Right lobe of liver (tissue), 6 donors: ENCODE results near the gene QSOX1. TPM values are rescaled to one million over a fixed set of nuclear protein-coding genes. Genes with fewer than 3 reads are reported as not detected.

Experiments used
- ATAC-seq, 4 donors: fragments of 200-7000 bp; cut with Tn5 transposase; one replicate each; pipeline ENCODE4 v1.9.1; 2020; ENCODE audit warnings: mild to moderate bottlenecking in 4 of 4, moderate library complexity in 4 of 4
- DNase-seq, 3 donors: peaks; one replicate each; pipeline ENCODE4 v3.0.0-alpha.2; 2020
- H3K27ac ChIP-seq, 3 donors: fragments of 200-600 bp; one replicate each; pipeline ENCODE4 v1.8.0; 2022
- H3K27me3 ChIP-seq, 2 donors: fragments of 200-600 bp; one replicate each; pipeline ENCODE4 v1.8.0; 2022
- H3K36me3 ChIP-seq, 4 donors: fragments of 200-600 bp; sonication (generic) in 1 of 4; one replicate each; pipeline versions ENCODE4 v1.5.1 to v1.8.0; 2017 to 2022; ENCODE audit warnings: control low read depth in 1 of 4
- H3K4me1 ChIP-seq, 4 donors: fragments of 200-600 bp; sonication (generic) in 1 of 4; one replicate each; pipeline versions ENCODE4 v1.5.1 to v1.8.0; 2017 to 2022; ENCODE audit warnings: control low read depth in 1 of 4
- H3K4me3 ChIP-seq, 3 donors: fragments of 200-600 bp; one replicate each; pipeline ENCODE4 v1.8.0; 2022
- H3K9me3 ChIP-seq, 4 donors: fragments of 200-600 bp; sonication (generic) in 1 of 4; one replicate each; pipeline versions ENCODE4 v1.5.1 to v1.8.0; 2017 to 2022; ENCODE audit warnings: control low read depth in 1 of 4
- CTCF ChIP-seq, 4 donors: fragments of 200-600 bp in 3 of 4; fragments of 450-650 bp in 1 of 4; IDR thresholded peaks; one replicate each; pipeline versions ENCODE4 v1.5.1 to v1.8.0; 2016 to 2022; ENCODE audit warnings: antibody characterized with exemption in 4 of 4, mild to moderate bottlenecking in 2 of 4
- POLR2A ChIP-seq: fragments of 450-650 bp; IDR thresholded peaks from one replicate; pipeline ENCODE4 v1.6.1; 2017; ENCODE audit warnings: antibody characterized with exemption, mild to moderate bottlenecking
- WGBS: methylation state at CpG from one replicate; pipeline ENCODE4 v1.1.6; 2018; ENCODE audit warnings: low coverage, low lambda C conversion rate; ENCODE audit not compliant: insufficient coverage; ENCODE audit errors: missing lambda C conversion rate; 5-methylcytosine and 5-hydroxymethylcytosine counted together
- intact Hi-C, 2 donors: fragments of 100-400 bp; cut with DNase I; formaldehyde crosslinking; loops; one replicate each; pipeline versions ENCODE4 v1.11.2 to v1.14.1; 2022
- total RNA-seq, 6 experiments: library from RNA; depleted of rRNA in 2 of 6; stranded (reverse); fragments of >200 nt in 2 of 6; fragmentation: NEBNext Ultra II Directional in 3 of 6; extraction: Animal tissue kit (Norgen Biotek cat#: 25700) in 3 of 6; gene quantifications; one replicate each; pipeline versions ENCODE4 v1.1.0 to v1.2.4, GENCODE V29; 2016 to 2023
- donor health status: DM: no; HTN: yes; CAD: no.
- donor health status: DM: no; HTN: no; CAD: no.
- donor health status: DM: no; HTN: no; CAD: no.
- donor health status: DM: no; HTN: yes; CAD: no.
- donor health status: DM: no; HTN: yes; CAD: no.

QSOX1 gene
- total RNA-seq, 6 experiments from 2014 or later: 25.0 to 68.4 (median 38.6) TPM

GRCh38 chr1:180171691-180172090 is 17.0 kb downstream of the QSOX1 start:
- TF ChIP-seq POLR2A: no peak
- TF ChIP-seq CTCF (IDR thresholded peaks at IDR 0.05): no peak
- intact Hi-C loops: no loop called here

GRCh38 chr1:180173451-180173850 is 18.8 kb downstream of the QSOX1 start:
- DNase-seq: no peak
- WGBS: 79% methylated on average over 2 of the region's 2 CpGs
- intact Hi-C loops: no loop called here

More at GRCh38 chr1:180171691-180172090, 17.0 kb downstream of the QSOX1 start:
- no peaks in the 10 kb centered on the region for H3K9me3 ChIP-seq
- 89% methylated on average over 5 of the region's 8 CpGs for WGBS
- ATAC-seq (no peak), DNase-seq (no peak)
- no peaks in the 10 kb centered on the region for H3K36me3 ChIP-seq
- H3K4me3 ChIP-seq: no peak overlapping the region
- H3K27ac ChIP-seq: no peak overlapping the region
- peaks cover 0 to 4% of the 10 kb centered on the region in 2 donors for H3K27me3 ChIP-seq
- peaks cover 0 to 12% (median 0%) of the 10 kb centered on the region in 4 donors for H3K4me1 ChIP-seq

DNA sequence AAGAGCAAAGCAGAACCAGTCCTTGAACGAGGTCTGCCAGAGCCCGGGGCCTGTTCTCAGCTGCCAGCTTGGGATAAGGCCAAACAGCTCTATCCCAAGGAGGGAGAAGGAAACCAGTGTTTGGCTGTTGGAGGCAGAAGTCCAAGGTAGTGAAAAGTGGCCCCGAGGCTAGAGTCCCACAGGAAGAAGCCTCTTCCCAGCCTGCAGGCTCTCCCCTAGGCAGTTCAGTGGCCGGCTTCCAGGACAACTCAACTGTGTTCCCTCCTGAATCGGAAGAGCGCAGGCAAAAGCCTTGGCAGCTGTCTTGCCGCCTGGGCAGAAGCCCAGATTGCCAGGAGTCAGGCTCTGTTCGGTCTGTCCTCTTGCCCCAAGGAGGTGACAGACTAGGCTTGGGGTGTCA is 19.3 kb downstream of the QSOX1 start:
- no peak for TF ChIP-seq POLR2A
- no peak for TF ChIP-seq CTCF (IDR thresholded peaks at IDR 0.05)
- 47% methylated on average over 2 of the region's 8 CpGs for WGBS
- Histone ChIP-seq H3K4me1 (peaks cover 0 to 1% (median 0%) of the 10 kb centered on the region in 4 donors), H3K9me3 (no peaks in the 10 kb centered on the region), H3K36me3 (no peaks in the 10 kb centered on the region), H3K4me3 (no peak overlapping the region), H3K27me3 (peaks cover 0 to 4% of the 10 kb centered on the region in 2 donors), H3K27ac (no peak overlapping the region)
- intact Hi-C loops: no loop called here
- peak; percentile 20 to 62 (median 35) for ATAC-seq
- DNase-seq: peak in 1 of 3 donors; percentile 72

More at GRCh38 chr1:180173451-180173850, 18.8 kb downstream of the QSOX1 start:
- TF ChIP-seq POLR2A (no peak), CTCF (IDR thresholded peaks at IDR 0.05) (no peak)
- no peak for ATAC-seq
- Histone ChIP-seq H3K9me3 (no peaks in the 10 kb centered on the region), H3K4me1 (peaks cover 0 to 6% (median 0%) of the 10 kb centered on the region in 4 donors), H3K4me3 (no peak overlapping the region), H3K36me3 (no peaks in the 10 kb centered on the region), H3K27me3 (peaks cover 0 to 4% of the 10 kb centered on the region in 2 donors), H3K27ac (no peak overlapping the region)

DNA sequence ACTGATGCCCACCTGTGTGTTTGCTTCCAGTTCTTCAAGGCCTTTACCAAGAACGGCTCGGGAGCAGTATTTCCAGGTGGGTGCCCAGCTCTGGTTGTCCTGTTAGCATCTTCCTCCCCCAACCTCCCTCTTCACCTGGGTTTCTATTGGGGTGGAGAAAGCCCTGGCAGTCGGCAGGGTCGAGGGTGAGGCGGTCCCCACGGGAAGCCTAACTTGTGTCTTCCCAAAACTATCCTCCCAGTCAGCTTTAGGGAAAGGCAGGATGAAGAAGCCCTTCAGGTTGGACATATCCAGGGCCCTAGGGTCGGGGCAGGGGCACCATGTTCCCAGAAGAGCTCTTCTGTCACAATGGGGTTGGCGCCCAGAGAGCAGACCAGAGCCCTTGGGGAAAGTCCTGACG is 20.6 kb downstream of the QSOX1 start:
- DNase-seq: peak in 1 of 3 donors; percentile 9
- intact Hi-C loops: no loop called here
- H3K27ac ChIP-seq: no peak overlapping the region

More for the DNA sequence above, 20.6 kb downstream of the QSOX1 start:
- WGBS: 89% methylated on average over 7 of the region's 9 CpGs
- H3K36me3 ChIP-seq: no peaks in the 10 kb centered on the region
- no peak for ATAC-seq
- no peak overlapping the region for H3K4me3 ChIP-seq
- no peaks in the 10 kb centered on the region for H3K9me3 ChIP-seq
- TF ChIP-seq CTCF (IDR thresholded peaks at IDR 0.05) (no peak), POLR2A (no peak)
- H3K4me1 ChIP-seq: no peaks in the 10 kb centered on the region
- no peaks in the 10 kb centered on the region for H3K27me3 ChIP-seq
